Measurements from ENCODE around the gene BARX1.

DNA sequence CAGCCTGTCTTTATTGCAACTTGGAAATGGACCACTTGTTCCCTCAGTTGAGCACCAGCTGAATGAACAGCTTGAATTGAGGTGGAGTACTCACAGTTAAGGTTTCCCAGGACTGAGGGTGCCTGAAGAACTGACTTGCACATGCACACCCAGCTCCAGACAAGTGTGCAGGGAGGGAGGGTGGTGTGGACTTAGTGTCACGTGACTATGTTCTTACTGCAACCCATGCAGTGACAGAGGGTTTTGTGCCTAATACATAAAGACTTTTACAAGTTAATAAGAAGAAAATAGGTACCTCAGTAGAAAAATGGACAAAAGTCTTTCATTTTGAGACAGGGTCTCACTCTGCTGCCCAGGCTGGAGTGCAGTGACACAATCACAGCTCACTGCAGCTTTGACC, 18.0 kb downstream of the BARX1 start:
- TF ChIP-seq, protein P1, sequence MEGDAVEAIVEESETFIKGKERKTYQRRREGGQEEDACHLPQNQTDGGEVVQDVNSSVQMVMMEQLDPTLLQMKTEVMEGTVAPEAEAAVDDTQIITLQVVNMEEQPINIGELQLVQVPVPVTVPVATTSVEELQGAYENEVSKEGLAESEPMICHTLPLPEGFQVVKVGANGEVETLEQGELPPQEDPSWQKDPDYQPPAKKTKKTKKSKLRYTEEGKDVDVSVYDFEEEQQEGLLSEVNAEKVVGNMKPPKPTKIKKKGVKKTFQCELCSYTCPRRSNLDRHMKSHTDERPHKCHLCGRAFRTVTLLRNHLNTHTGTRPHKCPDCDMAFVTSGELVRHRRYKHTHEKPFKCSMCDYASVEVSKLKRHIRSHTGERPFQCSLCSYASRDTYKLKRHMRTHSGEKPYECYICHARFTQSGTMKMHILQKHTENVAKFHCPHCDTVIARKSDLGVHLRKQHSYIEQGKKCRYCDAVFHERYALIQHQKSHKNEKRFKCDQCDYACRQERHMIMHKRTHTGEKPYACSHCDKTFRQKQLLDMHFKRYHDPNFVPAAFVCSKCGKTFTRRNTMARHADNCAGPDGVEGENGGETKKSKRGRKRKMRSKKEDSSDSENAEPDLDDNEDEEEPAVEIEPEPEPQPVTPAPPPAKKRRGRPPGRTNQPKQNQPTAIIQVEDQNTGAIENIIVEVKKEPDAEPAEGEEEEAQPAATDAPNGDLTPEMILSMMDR (IDR thresholded peaks at IDR 0.05), result no peak
- TF ChIP-seq, protein P2, sequence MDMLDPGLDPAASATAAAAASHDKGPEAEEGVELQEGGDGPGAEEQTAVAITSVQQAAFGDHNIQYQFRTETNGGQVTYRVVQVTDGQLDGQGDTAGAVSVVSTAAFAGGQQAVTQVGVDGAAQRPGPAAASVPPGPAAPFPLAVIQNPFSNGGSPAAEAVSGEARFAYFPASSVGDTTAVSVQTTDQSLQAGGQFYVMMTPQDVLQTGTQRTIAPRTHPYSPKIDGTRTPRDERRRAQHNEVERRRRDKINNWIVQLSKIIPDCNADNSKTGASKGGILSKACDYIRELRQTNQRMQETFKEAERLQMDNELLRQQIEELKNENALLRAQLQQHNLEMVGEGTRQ (CRISPR knock-in tag; IDR thresholded peaks at IDR 0.05), result no peak

All from WTC11 (cell line).